Measurements from ENCODE around the gene KCNMA1. TPM values are rescaled to one million over a fixed set of nuclear protein-coding genes. Genes with fewer than 3 reads are reported as not detected.

The KCNMA1 gene
- total and polyA plus RNA-seq, 9 of the 15 experiments (the other 6 are each of a cell fraction or from before 2014, with no cell fraction given): 0.01 to 0.95 (median 0.15) TPM; not detected in 4

- no peak for FAIRE-seq
- CTCF ChIA-PET (ENCODE audit: low intra/inter-chr PET ratio): no interaction called here
Measured at GRCh38 chr10:77077316-77077945, 560.2 kb downstream of the KCNMA1 start.

More at GRCh38 chr10:77077316-77077945, 560.2 kb downstream of the KCNMA1 start:
- no peak for ATAC-seq
- no TSS peak for BruUV-seq (replicated peaks)
- intact Hi-C loops (cut with micrococcal nuclease) (no loop called here), in situ Hi-C loops (cut with MboI) (no loop called here)
- H4K20me1 ChIP-seq (replicated peaks; ENCODE audit: control insufficient read depth, insufficient read depth, low read length): no peaks in the 10 kb centered on the region
- peaks cover 0 to 12% of the 10 kb centered on the region in 2 experiments; a peak in 3 of 5 replicates for H3K27me3 ChIP-seq (ENCODE audit: control insufficient read depth in 2 of 2, insufficient read depth in 2 of 2, low read length in 2 of 2)
- POLR2A ChIA-PET: no interaction called here
- no peaks in the 10 kb centered on the region for H3K9me1 ChIP-seq (ENCODE audit: control insufficient read depth, insufficient read depth, low read length)
- H3K4me2 ChIP-seq (ENCODE audit: insufficient read depth, low read length): no peak overlapping the region
- no peaks in the 10 kb centered on the region for H3K4me1 ChIP-seq (replicated peaks in 1 of 2; ENCODE audit: control insufficient read depth in 2 of 2, insufficient read depth in 2 of 2, low read length in 2 of 2)
- TF ChIP-seq RBM34 (IDR thresholded peaks at IDR 0.05; ENCODE audit: borderline replicate concordance, insufficient read depth, low read length) (no peak), RNF219 (CRISPR knock-in tag; IDR thresholded peaks at IDR 0.05) (no peak), FOS (IDR thresholded peaks at IDR 0.05; ENCODE audit: extremely low read depth, insufficient read length) (no peak), NELFE (IDR thresholded peaks at IDR 0.05; ENCODE audit: insufficient read depth, insufficient read length) (no peak)
- no peaks in the 10 kb centered on the region for H3K79me2 ChIP-seq (ENCODE audit: control insufficient read depth, insufficient read depth, low read length)
- no peak overlapping the region for H3K4me3 ChIP-seq
- H3K9ac ChIP-seq (ENCODE audit: insufficient read depth in 1 of 2, low read depth in 2 of 2, low read length in 2 of 2): 0 out of 4 replicates have a peak overlapping the region, but pooled peaks of 1 of the 2 experiments have one; percentile 15
- no peak overlapping the region for H3K27ac ChIP-seq (ENCODE audit: extremely low read depth, low read depth, low read length)
- 1% methylated on average over 7 of the region's 7 CpGs for WGBS (ENCODE audit: insufficient coverage, low coverage, missing lambda C conversion rate)
- DNase-seq (ENCODE audit: extremely low read depth in 1 of 4, low spot score in 3 of 4): no peak
- no peaks in the 10 kb centered on the region for H3K9me3 ChIP-seq (replicated peaks; ENCODE audit: control insufficient read depth, insufficient read depth, low read depth, low read length)
- H2AFZ ChIP-seq (ENCODE audit: low read depth, low read length): no peak overlapping the region
- no peaks in the 10 kb centered on the region for H3K36me3 ChIP-seq (ENCODE audit: control insufficient read depth, insufficient read depth, low read length)
